ENCODE results near the gene CNTLN. TPM values are rescaled to one million over a fixed set of nuclear protein-coding genes. Genes with fewer than 3 reads are reported as not detected.
"Not testable (repeated sequence)": the region's sequence is repeated elsewhere in the genome, so short reads cannot be mapped to it uniquely, and the experiment has no call there.

The CNTLN gene
- total and polyA plus RNA-seq, 9 donors, result 8.4 to 24.8 (median 16.2) TPM

DNA sequence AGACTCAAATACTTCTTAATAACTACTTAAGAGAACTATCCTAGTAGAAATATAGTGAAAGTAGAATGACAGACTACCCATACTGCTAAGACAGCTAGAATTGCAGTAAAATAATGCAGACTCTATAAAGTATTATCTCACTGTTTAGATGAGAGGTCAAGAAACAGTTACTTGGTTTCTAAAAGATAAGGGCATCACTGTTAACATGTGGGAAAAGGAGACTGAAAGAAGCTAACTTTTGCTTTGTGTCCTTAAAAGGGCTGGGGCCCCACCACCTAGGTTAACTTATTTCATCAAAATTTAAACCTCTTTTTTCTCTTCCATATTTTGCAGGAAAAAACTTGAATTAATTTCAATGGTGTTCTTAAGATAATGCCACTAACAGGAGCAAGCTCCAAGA, 204.3 kb downstream of the CNTLN start:
- Histone ChIP-seq H3K27ac (no peak overlapping the region), H3K36me3 (no peaks in the 10 kb centered on the region), H3K27me3 (no peaks in the 10 kb centered on the region), H3K4me3 (no peak overlapping the region), H3K9me3 (no peaks in the 10 kb centered on the region), H3K4me1 (ENCODE audit: insufficient read depth) (no peaks in the 10 kb centered on the region)
- intact Hi-C loops (cut with DNase I), result no loop called here
- DNase-seq, result no peak
- TF ChIP-seq POLR2A (IDR thresholded peaks at IDR 0.05) (no peak), CTCF (IDR thresholded peaks at IDR 0.05) (no peak), EP300 (IDR thresholded peaks at IDR 0.05) (no peak)

DNA sequence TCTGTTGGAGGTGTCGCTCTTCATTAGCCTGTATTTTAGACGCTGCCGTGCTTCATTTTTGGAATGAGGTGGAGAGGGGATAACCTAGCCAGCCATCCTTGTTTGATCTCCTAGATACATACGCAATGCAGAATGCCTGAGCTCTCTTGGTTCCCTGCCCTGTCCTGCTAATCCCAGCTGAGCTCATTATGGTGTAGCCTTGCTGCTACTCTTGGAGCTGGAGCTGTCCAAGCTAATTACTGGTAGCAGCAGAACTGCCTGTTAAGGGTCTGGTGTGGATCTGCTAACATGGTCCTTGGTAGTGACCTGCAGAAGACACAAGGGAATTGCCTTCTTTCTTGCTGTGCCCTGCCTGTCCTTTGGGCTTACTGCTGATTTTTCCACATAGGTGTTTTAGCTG, 207.9 kb downstream of the CNTLN start:
- H3K4me3 ChIP-seq, result no peak overlapping the region
- H3K4me1 ChIP-seq (ENCODE audit: insufficient read depth), result no peaks in the 10 kb centered on the region
- H3K27ac ChIP-seq, result no peak overlapping the region
- H3K36me3 ChIP-seq, result no peaks in the 10 kb centered on the region
- H3K27me3 ChIP-seq, result no peaks in the 10 kb centered on the region
- WGBS, 3 donors, result 94 to 97% (median 95%) methylated on average over 4 of the region's 4 CpGs
- TF ChIP-seq POLR2A (IDR thresholded peaks at IDR 0.05) (no peak), EP300 (IDR thresholded peaks at IDR 0.05) (no peak), CTCF (IDR thresholded peaks at IDR 0.05) (no peak)
- intact Hi-C loops (cut with DNase I), result no loop called here
- no peaks in the 10 kb centered on the region for H3K9me3 ChIP-seq
- no peak for DNase-seq

GRCh38 chr9:17349831-17350230, 215.0 kb downstream of the CNTLN start:
- intact Hi-C loops (cut with DNase I), result no loop called here
- TF ChIP-seq CTCF (IDR thresholded peaks at IDR 0.05), result no peak
- no peak for TF ChIP-seq POLR2A (IDR thresholded peaks at IDR 0.05)
- no peak for TF ChIP-seq EP300 (IDR thresholded peaks at IDR 0.05)
- Histone ChIP-seq H3K36me3 (no peaks in the 10 kb centered on the region), H3K27ac (no peak overlapping the region), H3K4me1 (ENCODE audit: insufficient read depth) (no peaks in the 10 kb centered on the region), H3K4me3 (no peak overlapping the region), H3K9me3 (no peaks in the 10 kb centered on the region), H3K27me3 (no peaks in the 10 kb centered on the region)
- DNase-seq, result no peak

DNA sequence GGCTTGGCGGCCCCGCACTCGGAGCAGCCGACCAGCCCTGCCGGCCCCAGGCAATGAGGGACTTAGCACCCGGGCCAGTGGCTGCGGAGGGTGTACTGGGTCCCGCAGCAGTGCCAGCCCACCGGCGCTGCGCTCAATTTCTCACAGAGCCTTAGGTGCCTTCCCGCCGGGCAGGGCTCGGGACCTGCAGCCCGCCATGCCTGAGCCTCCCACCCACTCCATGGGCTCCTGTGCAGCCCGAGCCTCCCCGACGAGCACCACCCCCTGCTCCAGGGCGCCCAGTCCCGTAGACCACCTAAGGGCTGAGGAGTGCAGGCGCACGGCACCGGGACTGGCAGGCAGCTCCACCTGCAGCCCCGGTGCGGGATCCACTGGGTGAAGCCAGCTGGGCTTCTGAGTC, 219.2 kb downstream of the CNTLN start:
- H3K4me3 ChIP-seq; H3K4me1 ChIP-seq (ENCODE audit: insufficient read depth); H3K36me3 ChIP-seq; H3K27ac ChIP-seq; H3K27me3 ChIP-seq; intact Hi-C loops (cut with DNase I); H3K9me3 ChIP-seq; DNase-seq: not testable (repeated sequence)
- 96 to 98% (median 97%) methylated on average over 21 to 25 of the region's 25 CpGs for WGBS, 3 donors

DNA sequence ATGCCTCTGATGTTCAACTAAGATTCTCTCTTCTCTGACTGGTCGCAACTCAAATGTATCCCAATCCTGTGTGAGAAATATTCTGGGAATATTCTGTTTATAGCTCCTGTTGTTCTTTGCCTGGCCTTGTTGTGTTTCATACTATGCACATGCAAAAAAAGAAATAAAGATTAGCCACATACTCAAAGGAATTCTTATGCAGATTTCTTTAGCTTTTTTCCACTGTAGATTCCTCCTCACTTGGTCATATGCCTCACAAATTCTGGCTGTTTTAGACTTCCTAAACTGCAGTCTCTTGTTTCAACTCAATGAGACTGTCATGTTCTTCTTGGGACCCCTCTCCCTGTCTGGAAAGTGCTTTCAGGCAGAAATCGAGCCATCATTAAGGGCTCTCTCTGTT, 226.5 kb downstream of the CNTLN start:
- DNase-seq, result no peak
- Histone ChIP-seq H3K9me3 (no peaks in the 10 kb centered on the region), H3K27ac (no peak overlapping the region), H3K27me3 (no peaks in the 10 kb centered on the region), H3K36me3 (no peaks in the 10 kb centered on the region), H3K4me1 (ENCODE audit: insufficient read depth) (peaks cover 2% of the 10 kb centered on the region), H3K4me3 (no peak overlapping the region)
- no peak for TF ChIP-seq EP300 (IDR thresholded peaks at IDR 0.05)
- no peak for TF ChIP-seq POLR2A (IDR thresholded peaks at IDR 0.05)
- TF ChIP-seq CTCF (IDR thresholded peaks at IDR 0.05), result no peak
- intact Hi-C loops (cut with DNase I), result no loop called here
- WGBS, 3 donors, result 33 to 48% (median 39%) methylated on average over 2 of the region's 2 CpGs
